GM19395 (cell line): ENCODE results near the gene CLRN3.

ENCODE experiments used
- ATAC-seq: cut with Tn5 transposase; IDR thresholded peaks from one replicate; pipeline ENCODE4 v1.9.1; 2021; ENCODE audit warnings: mild to moderate bottlenecking, moderate library complexity; ENCODE audit not compliant: unreplicated experiment

Gene CLRN3

GRCh38 chr10:127892743-127893142 is at the start of gene CLRN3:
Gene CLRN3 (minus strand): TSS chr10:127892941. CDS start chr10:127892784, 157 bp downstream.
- no peak for ATAC-seq

GRCh38 chr10:127940866-127941640 is 48.3 kb upstream of the CLRN3 start:
- ATAC-seq: no peak

- ATAC-seq: no peak
Measured at GRCh38 chr10:127939786-127940330, 47.1 kb upstream of the CLRN3 start.

- no peak for ATAC-seq
Measured at GRCh38 chr10:127937915-127938463, 45.2 kb upstream of the CLRN3 start.

- no peak for ATAC-seq
Measured at GRCh38 chr10:127937069-127937468, 44.3 kb upstream of the CLRN3 start.

GRCh38 chr10:127935071-127935561 is 42.4 kb upstream of the CLRN3 start:
- ATAC-seq: no peak

- no peak for ATAC-seq
Measured at GRCh38 chr10:127934383-127934782, 41.6 kb upstream of the CLRN3 start.

- ATAC-seq: no peak
Measured at GRCh38 chr10:127933271-127933670, 40.5 kb upstream of the CLRN3 start.

GRCh38 chr10:127932521-127933270 is 40.0 kb upstream of the CLRN3 start:
- ATAC-seq: no peak

- no peak for ATAC-seq
Measured at GRCh38 chr10:127928021-127928806, 35.5 kb upstream of the CLRN3 start.

- no peak for ATAC-seq
Measured at GRCh38 chr10:127926455-127926854, 33.7 kb upstream of the CLRN3 start.

GRCh38 chr10:127925471-127926207 is 32.9 kb upstream of the CLRN3 start:
- ATAC-seq: no peak

- ATAC-seq: no peak
Measured at GRCh38 chr10:127923646-127924045, 30.9 kb upstream of the CLRN3 start.

- no peak for ATAC-seq
Measured at GRCh38 chr10:127922675-127923366, 30.1 kb upstream of the CLRN3 start.

- no peak for ATAC-seq
Measured at GRCh38 chr10:127922206-127922605, 29.5 kb upstream of the CLRN3 start.

GRCh38 chr10:127921753-127922145 is 29.0 kb upstream of the CLRN3 start:
- no peak for ATAC-seq

- ATAC-seq: no peak
Measured at GRCh38 chr10:127921075-127921752, 28.5 kb upstream of the CLRN3 start.

GRCh38 chr10:127920306-127921074 is 27.7 kb upstream of the CLRN3 start:
- no peak for ATAC-seq
